ENCODE results near the gene AKNAD1. TPM values are rescaled to one million over a fixed set of nuclear protein-coding genes. Genes with fewer than 3 reads are reported as not detected.

The AKNAD1 gene
- total RNA-seq, 1 experiment from 2014 or later: 0.54 TPM

DNA sequence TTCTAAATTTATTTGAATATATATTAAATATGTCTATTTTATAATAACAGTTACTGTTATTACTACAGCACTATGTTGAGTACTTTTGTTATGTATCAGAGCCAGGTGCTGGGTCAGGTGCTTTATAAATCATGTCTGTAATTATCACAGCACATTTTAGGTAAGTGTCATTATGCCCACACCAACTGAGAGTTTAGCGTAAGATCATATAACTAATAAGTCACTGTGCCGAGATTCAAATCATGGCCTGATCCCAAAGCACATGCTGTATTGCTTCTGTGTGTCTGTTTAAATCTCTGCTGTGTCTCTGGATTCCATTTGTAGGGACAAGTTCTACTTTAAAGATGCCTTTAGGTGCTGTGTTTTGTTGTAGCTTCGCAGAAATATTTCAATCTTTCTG lies 21.8 kb upstream of the AKNAD1 start:
- ChIA-PET CTCF (no interaction called here), POLR2A (ENCODE audit: low non-redundant PET) (no interaction called here)
- H3K4me3 ChIP-seq (ENCODE audit: low read depth, low read length, poor library complexity, severe bottlenecking): peak overlapping the region; percentile 18
- DNase-seq (ENCODE audit: low spot score): peak; percentile 14
- intact Hi-C loops (cut with micrococcal nuclease; ENCODE audit: unreplicated experiment): no loop called here
- H3K27me3 ChIP-seq (replicated peaks; ENCODE audit: insufficient read depth, low read depth, low read length, poor library complexity): no peaks in the 10 kb centered on the region
- H3K27ac ChIP-seq (ENCODE audit: low read depth, low read length, poor library complexity, severe bottlenecking): no peak overlapping the region
- H3K4me1 ChIP-seq (ENCODE audit: insufficient read depth, low read length, poor library complexity, severe bottlenecking): peaks cover 16% of the 10 kb centered on the region
- TF ChIP-seq EZH2 (IDR thresholded peaks at IDR 0.05; ENCODE audit: borderline replicate concordance, low read depth, low read length, poor library complexity, severe bottlenecking): no peak
- no peaks in the 10 kb centered on the region for H3K36me3 ChIP-seq (ENCODE audit: insufficient read depth, low read length, poor library complexity, severe bottlenecking)
- no peaks in the 10 kb centered on the region for H3K9me3 ChIP-seq (ENCODE audit: low read depth, low read length, poor library complexity, severe bottlenecking)
- BruUV-seq (replicated peaks): no TSS peak

DNA sequence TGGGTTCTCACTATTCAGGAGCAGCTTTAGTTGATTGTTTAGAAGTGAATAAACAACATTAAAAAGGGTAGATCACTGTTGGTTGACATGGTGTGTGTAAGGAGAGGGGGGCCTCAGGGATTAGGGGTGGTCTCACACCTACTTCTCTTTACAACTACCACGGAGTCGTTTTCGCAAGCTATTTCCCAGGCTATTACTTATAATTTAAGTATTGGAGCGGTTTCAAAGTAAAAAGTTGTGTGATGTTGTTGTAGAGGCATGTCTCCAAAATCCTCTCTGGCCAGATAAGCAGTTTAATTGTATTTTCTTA lies 21.2 kb upstream of the AKNAD1 start:
- ChIA-PET CTCF (no interaction called here), POLR2A (ENCODE audit: low non-redundant PET) (interaction anchor here (0.7 kb wide), 1 partner anchor 49 kb away, joined by 3 read pairs; no protein-coding TSS in a partner anchor)
- BruUV-seq (replicated peaks): no TSS peak
- intact Hi-C loops (cut with micrococcal nuclease; ENCODE audit: unreplicated experiment): no loop called here
- no peak for DNase-seq (ENCODE audit: low spot score)
- no peak for TF ChIP-seq EZH2 (IDR thresholded peaks at IDR 0.05; ENCODE audit: borderline replicate concordance, low read depth, low read length, poor library complexity, severe bottlenecking)
- TF ChIP-seq, protein P1, sequence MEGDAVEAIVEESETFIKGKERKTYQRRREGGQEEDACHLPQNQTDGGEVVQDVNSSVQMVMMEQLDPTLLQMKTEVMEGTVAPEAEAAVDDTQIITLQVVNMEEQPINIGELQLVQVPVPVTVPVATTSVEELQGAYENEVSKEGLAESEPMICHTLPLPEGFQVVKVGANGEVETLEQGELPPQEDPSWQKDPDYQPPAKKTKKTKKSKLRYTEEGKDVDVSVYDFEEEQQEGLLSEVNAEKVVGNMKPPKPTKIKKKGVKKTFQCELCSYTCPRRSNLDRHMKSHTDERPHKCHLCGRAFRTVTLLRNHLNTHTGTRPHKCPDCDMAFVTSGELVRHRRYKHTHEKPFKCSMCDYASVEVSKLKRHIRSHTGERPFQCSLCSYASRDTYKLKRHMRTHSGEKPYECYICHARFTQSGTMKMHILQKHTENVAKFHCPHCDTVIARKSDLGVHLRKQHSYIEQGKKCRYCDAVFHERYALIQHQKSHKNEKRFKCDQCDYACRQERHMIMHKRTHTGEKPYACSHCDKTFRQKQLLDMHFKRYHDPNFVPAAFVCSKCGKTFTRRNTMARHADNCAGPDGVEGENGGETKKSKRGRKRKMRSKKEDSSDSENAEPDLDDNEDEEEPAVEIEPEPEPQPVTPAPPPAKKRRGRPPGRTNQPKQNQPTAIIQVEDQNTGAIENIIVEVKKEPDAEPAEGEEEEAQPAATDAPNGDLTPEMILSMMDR (conservative IDR thresholded peaks at IDR 0.05; ENCODE audit: low read depth, low read length): no peak
- peak overlapping the region; percentile 84 for H3K4me3 ChIP-seq (ENCODE audit: low read depth, low read length, poor library complexity, severe bottlenecking)
- no peaks in the 10 kb centered on the region for H3K36me3 ChIP-seq (ENCODE audit: insufficient read depth, low read length, poor library complexity, severe bottlenecking)
- no peak overlapping the region for H3K27ac ChIP-seq (ENCODE audit: low read depth, low read length, poor library complexity, severe bottlenecking)
- H3K4me1 ChIP-seq (ENCODE audit: insufficient read depth, low read length, poor library complexity, severe bottlenecking): peaks cover 16% of the 10 kb centered on the region
- no peaks in the 10 kb centered on the region for H3K9me3 ChIP-seq (ENCODE audit: low read depth, low read length, poor library complexity, severe bottlenecking)
- H3K27me3 ChIP-seq (replicated peaks; ENCODE audit: insufficient read depth, low read depth, low read length, poor library complexity): no peaks in the 10 kb centered on the region

DNA sequence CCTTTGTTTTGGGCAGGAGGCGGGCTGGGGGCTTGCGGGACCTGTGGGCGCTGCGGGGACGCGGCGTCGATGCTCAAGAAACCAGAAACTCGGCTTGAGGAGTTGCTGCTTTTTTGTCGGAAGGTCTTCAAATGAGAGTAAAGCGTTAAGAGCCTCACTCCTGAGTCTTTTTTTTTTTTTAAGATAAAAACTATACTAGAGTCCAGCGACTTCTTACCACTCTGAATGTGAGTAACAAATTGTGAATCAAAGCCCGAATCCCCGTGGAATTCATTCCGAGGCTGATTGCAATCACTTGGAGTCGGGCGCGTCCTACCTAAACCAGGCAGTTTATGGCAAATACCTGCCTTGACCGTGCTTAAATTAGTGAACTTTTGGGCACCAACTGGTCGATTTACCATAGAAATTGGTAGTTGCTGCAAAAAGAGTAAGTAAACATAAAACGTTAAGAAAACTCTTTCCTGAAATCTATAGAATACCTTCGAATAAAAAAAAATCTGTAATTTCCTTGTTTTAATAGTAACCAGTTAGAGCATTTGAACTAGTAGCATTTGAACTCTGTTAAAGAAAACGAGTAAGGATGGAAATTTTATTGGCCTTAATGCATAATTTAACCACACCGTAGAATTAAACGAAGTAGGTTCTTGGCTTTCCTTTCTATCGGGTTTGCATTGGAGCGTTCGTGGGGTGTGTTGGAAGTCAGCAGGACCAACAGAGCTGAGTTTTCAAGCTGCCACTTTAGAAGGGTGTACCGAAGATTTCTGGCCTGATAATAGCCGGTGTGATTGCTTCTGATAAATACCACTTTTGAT lies 20.7 kb upstream of the AKNAD1 start:
- no peak for TF ChIP-seq EZH2 (IDR thresholded peaks at IDR 0.05; ENCODE audit: borderline replicate concordance, low read depth, low read length, poor library complexity, severe bottlenecking)
- TF ChIP-seq, protein P1 (conservative IDR thresholded peaks at IDR 0.05; ENCODE audit: low read depth, low read length): no peak
- Histone ChIP-seq H3K9me3 (ENCODE audit: low read depth, low read length, poor library complexity, severe bottlenecking) (no peaks in the 10 kb centered on the region), H3K27me3 (replicated peaks; ENCODE audit: insufficient read depth, low read depth, low read length, poor library complexity) (no peaks in the 10 kb centered on the region), H3K27ac (ENCODE audit: low read depth, low read length, poor library complexity, severe bottlenecking) (peak overlapping the region; percentile 70), H3K4me3 (ENCODE audit: low read depth, low read length, poor library complexity, severe bottlenecking) (peak overlapping the region; percentile 84), H3K4me1 (ENCODE audit: insufficient read depth, low read length, poor library complexity, severe bottlenecking) (peaks cover 16% of the 10 kb centered on the region), H3K36me3 (ENCODE audit: insufficient read depth, low read length, poor library complexity, severe bottlenecking) (no peaks in the 10 kb centered on the region)
- intact Hi-C loops (cut with micrococcal nuclease; ENCODE audit: unreplicated experiment): no loop called here
- TSS peak; percentile 60 for BruUV-seq (replicated peaks)
- CTCF ChIA-PET: interaction anchor here (0.5 to 0.6 kb wide), 2 partner anchors 18 to 1139 kb away, joined by 3 to 8 read pairs; no protein-coding TSS in a partner anchor
- DNase-seq (ENCODE audit: low spot score): peak; percentile 51
- POLR2A ChIA-PET (ENCODE audit: low non-redundant PET): interaction anchor here (0.7 kb wide), 1 partner anchor 50 kb away, joined by 3 read pairs; no protein-coding TSS in a partner anchor
